Heart left ventricle (tissue), 16 donors: ENCODE measurements around the gene PAXX. TPM values are rescaled to one million over a fixed set of nuclear protein-coding genes. Genes with fewer than 3 reads are reported as not detected.

Experiments used
- ATAC-seq, 4 donors: fragments of 200-7000 bp; cut with Tn5 transposase; one replicate each; pipeline ENCODE4 v1.9.1; 2020 to 2022; ENCODE audit warnings: moderate library complexity in 4 of 4, mild to moderate bottlenecking in 3 of 4, moderate number of reproducible peaks in 1 of 4
- DNase-seq, 5 donors: peaks; one replicate each; pipeline ENCODE4 v3.0.0-alpha.2; 2020
- H3K27ac ChIP-seq, 12 donors: fragments of 200-600 bp; sonication (generic) in 4 of 12; one replicate each; pipeline versions ENCODE4 v1.5.0 to v1.8.0; 2016 to 2022; ENCODE audit warnings: mild to moderate bottlenecking in 2 of 12
- H3K27me3 ChIP-seq, 9 donors: fragments of 200-600 bp; sonication (generic) in 2 of 9; one replicate each; pipeline versions ENCODE4 v1.5.1 to v1.8.0; 2016 to 2022; ENCODE audit warnings: mild to moderate bottlenecking in 3 of 9
- H3K36me3 ChIP-seq, 9 donors: fragments of 200-600 bp; sonication (generic) in 2 of 9; one replicate each; pipeline versions ENCODE4 v1.5.0 to v1.8.0; 2018 to 2022; ENCODE audit warnings: mild to moderate bottlenecking in 2 of 9
- H3K4me1 ChIP-seq, 12 donors: fragments of 200-600 bp; sonication (generic) in 4 of 12; one replicate each; pipeline versions ENCODE4 v1.5.0 to v1.8.0; 2016 to 2022; ENCODE audit warnings: mild to moderate bottlenecking in 3 of 12
- H3K4me3 ChIP-seq, 12 donors: fragments of 200-600 bp; sonication (generic) in 4 of 12; one replicate each; pipeline versions ENCODE4 v1.5.0 to v1.8.0; 2017 to 2022; ENCODE audit warnings: mild to moderate bottlenecking in 9 of 12, moderate library complexity in 4 of 12
- H3K9me3 ChIP-seq, 12 donors: fragments of 200-600 bp; sonication (generic) in 4 of 12; one replicate each; pipeline versions ENCODE4 v1.5.0 to v1.8.0; 2016 to 2022; ENCODE audit warnings: mild to moderate bottlenecking in 1 of 12
- POLR2A ChIP-seq, 2 donors: fragments of 450-650 bp; IDR thresholded peaks; one replicate each; pipeline ENCODE4 v1.6.1; 2017; ENCODE audit warnings: antibody characterized with exemption in 2 of 2, mild to moderate bottlenecking in 2 of 2, moderate library complexity in 2 of 2
- WGBS, 4 donors: extraction: QIAGEN DNeasy Blood & Tissue Kit in 2 of 4; methylation state at CpG; one replicate each; pipeline versions ENCODE4 v1.1.5 to v1.1.7; 2013 to 2018; 5-methylcytosine and 5-hydroxymethylcytosine counted together
- intact Hi-C, 10 donors: fragments of 100-400 bp; cut with DNase I; formaldehyde crosslinking; loops; one replicate each; pipeline versions ENCODE4 v1.11.1 to v1.14.2; 2022
- polyA plus RNA-seq, 2 donors: library from polyadenylated mRNA; stranded (reverse); fragments of 200-250 nt; gene quantifications; one replicate each; pipeline ENCODE4 v1.2.3, GENCODE V29; 2013
- total RNA-seq, 9 donors: library from RNA; depleted of rRNA in 2 of 9; stranded (reverse); fragments of >200 nt in 2 of 9; fragmentation: NEBNext Ultra II Directional in 3 of 9; extraction: Animal tissue kit (Norgen Biotek cat#: 25700) in 3 of 9; gene quantifications; one replicate each; pipeline versions ENCODE4 v1.1.0 to v1.2.4, GENCODE V29; 2016 to 2023
- TF ChIP-seq, protein P1 (sequence below), 12 donors: fragments of 200-600 bp; sonication (generic) in 4 of 12; IDR thresholded peaks; one replicate each; pipeline versions ENCODE4 v1.5.0 to v1.8.0; 2018 to 2022; ENCODE audit warnings: antibody characterized with exemption in 12 of 12, mild to moderate bottlenecking in 5 of 12
- donor health status: ischemic (EF 13 %, LVEDD 7.1; RV severe dilation, severe dysfunction).
- donor health status: healthy with polysubstance abuse.
- donor health status: DM: no; HTN: yes; CAD: no.
- donor health status: DM: no; HTN: no; CAD: no.
- donor health status: ischemic (EF 25% LVEDD 6.9; RV normal size, moderate dysfunction).
- donor health status: ischemic (EF 25% LVEDD 5.7; RV mildly dilated, moderate dysfunction).
- donor health status: healthy.
- donor health status: DM: yes; HTN: yes; CAD: no.
- donor health status: ischemic (EF 35%, LVEDD 5.7; RV mildly dilated, moderate dysfunction).
- donor health status: nonischemic (EF 11% LVEDD 7.7; RV severe dilation, severe dysfunction).
- donor health status: DM: yes; HTN: yes; CAD: no.
- donor health status: PGD.
- donor health status: ischemic (EF 29% LVEDD 5.4; RV normal size, mild dysfunction).
- donor health status: nonischemic (EF 23%, LVEDD 6.1; RV moderate dilation, normal function).

PAXX gene
- total and polyA plus RNA-seq, 11 donors, result 15.0 to 57.3 (median 20.9) TPM

DNA sequence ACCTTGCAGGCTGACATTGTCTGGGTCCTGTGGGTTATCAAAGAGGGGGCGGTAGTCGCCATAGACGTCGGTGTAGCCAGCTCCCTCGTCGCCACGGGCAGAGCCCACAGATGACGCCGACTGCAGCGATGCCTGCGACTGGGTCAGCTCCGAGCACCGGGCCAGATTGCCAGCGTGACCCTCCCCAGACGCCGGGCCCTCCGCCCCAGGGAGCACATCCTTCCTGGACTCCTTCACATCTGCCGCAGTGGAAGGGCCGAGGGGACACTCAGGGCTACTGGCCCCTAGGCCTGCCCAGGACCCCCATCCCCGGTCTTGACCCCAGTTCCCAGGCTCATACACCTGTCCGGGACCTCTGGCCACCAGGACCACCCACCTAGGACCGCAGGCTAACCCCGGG lies 21.9 kb downstream of the PAXX start:
- Histone ChIP-seq H3K4me3 (no peak overlapping the region), H3K9me3 (no peaks in the 10 kb centered on the region), H3K27me3 (no peaks in the 10 kb centered on the region), H3K36me3 (peaks cover 0 to 87% (median 59%) of the 10 kb centered on the region in 9 donors), H3K27ac (no peak overlapping the region), H3K4me1 (no peaks in the 10 kb centered on the region)
- no peak for ATAC-seq
- intact Hi-C loops, result no loop called here
- DNase-seq, result no peak
- TF ChIP-seq, protein P1, sequence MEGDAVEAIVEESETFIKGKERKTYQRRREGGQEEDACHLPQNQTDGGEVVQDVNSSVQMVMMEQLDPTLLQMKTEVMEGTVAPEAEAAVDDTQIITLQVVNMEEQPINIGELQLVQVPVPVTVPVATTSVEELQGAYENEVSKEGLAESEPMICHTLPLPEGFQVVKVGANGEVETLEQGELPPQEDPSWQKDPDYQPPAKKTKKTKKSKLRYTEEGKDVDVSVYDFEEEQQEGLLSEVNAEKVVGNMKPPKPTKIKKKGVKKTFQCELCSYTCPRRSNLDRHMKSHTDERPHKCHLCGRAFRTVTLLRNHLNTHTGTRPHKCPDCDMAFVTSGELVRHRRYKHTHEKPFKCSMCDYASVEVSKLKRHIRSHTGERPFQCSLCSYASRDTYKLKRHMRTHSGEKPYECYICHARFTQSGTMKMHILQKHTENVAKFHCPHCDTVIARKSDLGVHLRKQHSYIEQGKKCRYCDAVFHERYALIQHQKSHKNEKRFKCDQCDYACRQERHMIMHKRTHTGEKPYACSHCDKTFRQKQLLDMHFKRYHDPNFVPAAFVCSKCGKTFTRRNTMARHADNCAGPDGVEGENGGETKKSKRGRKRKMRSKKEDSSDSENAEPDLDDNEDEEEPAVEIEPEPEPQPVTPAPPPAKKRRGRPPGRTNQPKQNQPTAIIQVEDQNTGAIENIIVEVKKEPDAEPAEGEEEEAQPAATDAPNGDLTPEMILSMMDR (IDR thresholded peaks at IDR 0.05), result no peak
- TF ChIP-seq POLR2A (IDR thresholded peaks at IDR 0.05), result no peak
- 89 to 95% (median 92%) methylated on average over 19 to 23 of the region's 23 CpGs for WGBS, 4 donors

DNA sequence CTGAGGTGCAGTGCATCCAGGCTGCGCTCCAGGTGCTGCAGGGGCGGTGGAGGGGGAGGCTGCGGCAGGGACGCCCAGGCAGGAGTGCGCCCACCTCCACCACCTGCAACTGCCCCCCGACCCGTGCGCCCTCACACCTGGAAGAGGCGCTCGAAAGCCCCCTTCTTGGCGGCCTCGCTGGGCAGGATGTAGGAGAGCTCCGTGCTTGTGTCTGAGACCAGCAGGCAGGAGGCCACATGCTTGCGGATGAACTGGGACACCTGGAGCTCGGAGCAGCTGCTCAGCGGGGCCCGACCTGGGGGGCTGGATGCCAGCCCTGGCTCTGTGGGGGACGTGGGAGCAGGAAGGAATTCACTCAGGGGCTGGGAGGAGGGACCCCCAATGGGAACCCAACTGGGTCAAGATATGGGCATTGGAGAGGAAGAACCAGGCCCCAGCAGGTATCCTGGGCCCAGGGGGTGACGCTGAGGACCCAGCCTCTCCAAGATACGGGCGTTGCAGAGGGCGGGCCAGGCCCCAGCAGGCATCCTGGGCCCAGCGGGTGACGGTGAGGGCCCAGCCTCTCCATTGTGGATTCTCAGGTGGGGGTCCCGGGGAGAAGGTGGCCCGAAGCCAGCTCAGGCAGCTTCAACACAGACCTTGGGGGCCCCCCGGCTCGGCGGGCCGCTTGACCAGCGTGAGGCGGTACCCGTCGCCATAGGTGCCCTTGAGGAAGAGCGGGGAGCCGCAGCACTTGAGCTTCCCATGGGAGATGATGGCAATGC lies 22.7 kb downstream of the PAXX start:
- TF ChIP-seq, protein P1 (IDR thresholded peaks at IDR 0.05), result no peak
- no peak for TF ChIP-seq POLR2A (IDR thresholded peaks at IDR 0.05)
- intact Hi-C loops, result loop anchor here in 1 of 10 donors (5.0 kb wide), 1 partner anchor 188 kb away; no protein-coding TSS in a partner anchor
- WGBS, 4 donors, result 94 to 98% (median 97%) methylated on average over 21 to 36 of the region's 36 CpGs
- H3K4me3 ChIP-seq, result no peak overlapping the region
- no peak for DNase-seq
- no peaks in the 10 kb centered on the region for H3K4me1 ChIP-seq
- ATAC-seq, result no peak
- H3K27me3 ChIP-seq, result no peaks in the 10 kb centered on the region
- no peak overlapping the region for H3K27ac ChIP-seq
- H3K9me3 ChIP-seq, result no peaks in the 10 kb centered on the region
- peaks cover 0 to 79% (median 52%) of the 10 kb centered on the region in 9 donors for H3K36me3 ChIP-seq

DNA sequence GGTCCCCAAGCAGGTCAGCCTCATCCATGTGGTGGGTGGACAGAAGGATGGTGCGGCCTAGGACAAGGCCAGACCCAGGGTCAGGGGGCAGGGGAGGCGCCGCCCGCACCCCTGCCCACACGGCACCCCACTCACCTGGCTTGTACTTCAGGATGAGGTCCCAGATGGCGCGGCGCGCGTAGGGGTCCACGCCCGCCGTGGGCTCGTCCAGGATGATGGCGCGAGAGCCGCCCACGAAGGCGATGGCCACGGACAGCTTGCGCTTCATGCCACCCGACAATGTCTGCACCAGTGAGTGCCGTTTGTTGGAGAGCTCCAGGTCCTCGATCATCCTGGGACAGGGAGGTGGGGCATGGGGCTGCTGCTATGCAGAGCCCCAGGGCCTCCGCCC lies 23.3 kb downstream of the PAXX start:
- TF ChIP-seq POLR2A (IDR thresholded peaks at IDR 0.05), result no peak
- TF ChIP-seq, protein P1 (IDR thresholded peaks at IDR 0.05), result no peak
- Histone ChIP-seq H3K9me3 (no peaks in the 10 kb centered on the region), H3K4me1 (no peaks in the 10 kb centered on the region), H3K27ac (no peak overlapping the region), H3K4me3 (no peak overlapping the region), H3K36me3 (peaks cover 0 to 83% (median 51%) of the 10 kb centered on the region in 9 donors), H3K27me3 (no peaks in the 10 kb centered on the region)
- intact Hi-C loops, result loop anchor here in 1 of 10 donors (5.0 kb wide), 1 partner anchor 188 kb away; no protein-coding TSS in a partner anchor
- DNase-seq, result no peak
- ATAC-seq, result no peak
- 97 to 100% (median 98%) methylated on average over 7 to 25 of the region's 25 CpGs for WGBS, 4 donors

DNA sequence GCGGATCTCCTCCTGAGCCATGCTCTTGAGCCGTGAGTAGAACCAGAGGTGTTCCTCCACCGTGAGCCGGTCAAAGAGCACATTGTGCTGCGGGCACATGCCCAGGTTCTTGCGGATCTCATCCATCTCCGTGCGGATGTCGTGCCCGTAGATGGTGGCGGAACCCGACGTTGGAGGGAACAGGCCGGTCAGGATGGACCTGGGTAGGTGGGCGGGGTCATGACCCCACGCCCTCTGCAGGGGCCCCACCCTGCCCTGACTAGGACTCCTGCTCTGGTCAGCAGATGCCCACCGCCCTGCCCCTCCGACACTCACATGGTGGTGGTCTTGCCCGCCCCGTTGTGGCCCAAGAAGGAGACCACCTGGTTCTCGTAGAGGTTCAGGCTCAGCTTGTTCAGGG lies 23.8 kb downstream of the PAXX start:
- Histone ChIP-seq H3K4me3 (no peak overlapping the region), H3K36me3 (peaks cover 0 to 86% (median 51%) of the 10 kb centered on the region in 9 donors), H3K27me3 (no peaks in the 10 kb centered on the region), H3K9me3 (no peaks in the 10 kb centered on the region), H3K4me1 (no peaks in the 10 kb centered on the region), H3K27ac (no peak overlapping the region)
- no peak for ATAC-seq
- WGBS, 4 donors, result 95 to 98% (median 97%) methylated on average over 13 to 21 of the region's 21 CpGs
- intact Hi-C loops, result loop anchor here in 1 of 10 donors (5.0 kb wide), 1 partner anchor 189 kb away; no protein-coding TSS in a partner anchor
- DNase-seq, result no peak
- TF ChIP-seq, protein P1 (IDR thresholded peaks at IDR 0.05), result no peak
- TF ChIP-seq POLR2A (IDR thresholded peaks at IDR 0.05), result no peak
